Kidney epithelial cell (primary cell): ENCODE data around the gene JPH2. TPM values are rescaled to one million over a fixed set of nuclear protein-coding genes. Genes with fewer than 3 reads are reported as not detected.

ENCODE experiments used
- DNase-seq: peaks from one replicate; pipeline ENCODE4 v3.0.0-alpha.2; 2010; ENCODE audit warnings: low read depth
- H3K27me3 ChIP-seq: 2 replicates; pipeline ENCODE4 v1.6.0; 2011; ENCODE audit warnings: low read length; ENCODE audit not compliant: control insufficient read depth, insufficient read depth
- H3K36me3 ChIP-seq: 2 replicates; pipeline ENCODE4 v1.5.1; 2011; ENCODE audit warnings: low read length; ENCODE audit not compliant: control insufficient read depth, insufficient read depth
- H3K4me3 ChIP-seq: 2 replicates; pipeline ENCODE4 v1.5.1; 2011; ENCODE audit warnings: low read depth, mild to moderate bottlenecking, control low read depth, low read length
- CTCF ChIP-seq: IDR thresholded peaks from 2 replicates; pipeline ENCODE4 v1.5.1; 2011; ENCODE audit warnings: mild to moderate bottlenecking, moderate library complexity, low read length, control low read depth, inconsistent platforms; ENCODE audit not compliant: insufficient read depth, poor library complexity, severe bottlenecking
- total RNA-seq: library from RNA; depleted of rRNA; stranded (reverse); fragments of >200 nt; gene quantifications from 2 replicates; pipeline ENCODE4 v1.2.3, GENCODE V29; 2015

The JPH2 gene
- total RNA-seq, 1 donor from 2014 or later = 3.0 TPM

GRCh38 chr20:44145131-44145775, 41.7 kb downstream of the JPH2 start:
- TF ChIP-seq CTCF = no peak
- no peak for DNase-seq
- Histone ChIP-seq H3K27me3 (peaks cover 5% of the 10 kb centered on the region), H3K36me3 (no peaks in the 10 kb centered on the region), H3K4me3 (no peak overlapping the region)

DNA sequence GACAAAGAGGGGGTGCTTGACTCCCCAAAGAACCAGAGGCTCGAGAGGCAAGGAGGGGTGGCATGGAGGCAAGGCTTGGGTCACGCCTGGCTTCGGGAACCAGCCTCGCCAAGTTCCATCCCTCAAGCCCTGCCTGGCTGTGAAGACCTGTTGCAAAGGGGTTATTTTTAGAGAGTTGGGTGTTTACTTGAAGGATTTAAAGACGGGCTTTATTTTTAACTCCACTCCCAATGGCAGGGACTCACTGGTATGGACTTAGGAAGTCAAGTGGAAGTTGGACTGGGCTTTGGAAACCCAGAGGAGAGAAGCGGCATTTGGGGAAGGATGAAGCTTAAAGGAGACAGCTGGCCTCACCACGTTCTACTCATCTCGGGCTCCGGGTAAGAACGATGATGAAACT, 43.1 kb downstream of the JPH2 start:
- Histone ChIP-seq H3K36me3 (no peaks in the 10 kb centered on the region), H3K4me3 (no peak overlapping the region), H3K27me3 (peaks cover 5% of the 10 kb centered on the region)
- no peak for TF ChIP-seq CTCF
- no peak for DNase-seq

GRCh38 chr20:44142413-44142812, 44.6 kb downstream of the JPH2 start:
- no peak for TF ChIP-seq CTCF
- no peaks in the 10 kb centered on the region for H3K36me3 ChIP-seq
- H3K4me3 ChIP-seq = no peak overlapping the region
- DNase-seq = peak; percentile 7
- peaks cover 5% of the 10 kb centered on the region for H3K27me3 ChIP-seq

DNA sequence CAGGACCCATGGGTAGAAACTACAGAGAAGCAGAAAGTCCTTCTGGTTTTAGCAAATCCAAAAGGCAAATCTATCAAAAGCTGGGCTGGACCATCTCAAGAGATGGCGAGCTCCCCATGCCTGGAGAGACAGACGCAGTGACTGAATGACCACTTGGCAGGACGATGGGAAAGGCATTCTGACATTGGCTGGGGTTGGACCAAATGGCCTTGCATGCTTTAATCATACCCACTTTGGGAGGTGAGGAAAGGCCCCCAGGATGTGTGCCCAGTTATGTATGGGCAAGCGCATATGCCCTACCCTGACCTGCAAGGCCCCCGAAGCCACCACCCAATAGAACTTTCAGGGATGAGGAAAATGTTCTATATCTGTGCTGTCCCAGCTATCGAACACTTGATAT, 45.1 kb downstream of the JPH2 start:
- no peak for DNase-seq
- no peaks in the 10 kb centered on the region for H3K36me3 ChIP-seq
- peaks cover 5% of the 10 kb centered on the region for H3K27me3 ChIP-seq
- H3K4me3 ChIP-seq = no peak overlapping the region
- TF ChIP-seq CTCF = no peak

DNA sequence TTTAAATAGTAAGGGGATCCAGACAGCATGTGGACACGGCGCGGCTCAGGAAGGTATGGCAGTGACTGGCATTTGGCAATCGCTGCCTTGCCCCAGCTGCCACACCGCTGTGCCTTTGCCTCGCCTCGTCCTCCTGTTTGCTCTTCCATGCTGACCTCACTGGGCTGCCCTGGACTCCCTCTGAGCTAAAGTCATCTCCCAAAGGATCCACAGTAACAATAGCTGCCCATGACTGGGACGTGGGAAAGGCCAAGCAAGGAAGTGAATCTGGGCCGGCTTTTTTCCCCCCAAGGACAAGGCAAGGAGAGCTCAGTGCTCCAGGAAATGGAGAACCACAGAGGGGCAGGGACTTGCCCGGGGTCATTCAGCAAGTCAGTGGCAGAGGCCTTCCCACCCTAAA, 48.1 kb downstream of the JPH2 start:
- DNase-seq = no peak
- Histone ChIP-seq H3K4me3 (no peak overlapping the region), H3K36me3 (no peaks in the 10 kb centered on the region), H3K27me3 (peaks cover 3% of the 10 kb centered on the region)
- no peak for TF ChIP-seq CTCF

GRCh38 chr20:44137266-44137801, 49.7 kb downstream of the JPH2 start:
- Histone ChIP-seq H3K4me3 (no peak overlapping the region), H3K36me3 (no peaks in the 10 kb centered on the region), H3K27me3 (no peaks in the 10 kb centered on the region)
- DNase-seq = peak; percentile 16
- TF ChIP-seq CTCF = no peak
